HG02759 (cell line): ENCODE data around the gene PRDM13.
"Not testable (repeated sequence)": the region's sequence is repeated elsewhere in the genome, so short reads cannot be mapped to it uniquely, and the experiment has no call there.

Experiments used
- ATAC-seq: cut with Tn5 transposase; IDR thresholded peaks from one replicate; pipeline ENCODE4 v1.9.1; 2021; ENCODE audit warnings: mild to moderate bottlenecking, moderate library complexity; ENCODE audit not compliant: unreplicated experiment

Gene PRDM13

GRCh38 chr6:99622044-99622443, 15.4 kb downstream of the PRDM13 start:
- ATAC-seq: not testable (repeated sequence)

GRCh38 chr6:99629293-99629692, 22.7 kb downstream of the PRDM13 start:
- no peak for ATAC-seq

GRCh38 chr6:99637629-99638028, 31.0 kb downstream of the PRDM13 start:
- no peak for ATAC-seq

DNA sequence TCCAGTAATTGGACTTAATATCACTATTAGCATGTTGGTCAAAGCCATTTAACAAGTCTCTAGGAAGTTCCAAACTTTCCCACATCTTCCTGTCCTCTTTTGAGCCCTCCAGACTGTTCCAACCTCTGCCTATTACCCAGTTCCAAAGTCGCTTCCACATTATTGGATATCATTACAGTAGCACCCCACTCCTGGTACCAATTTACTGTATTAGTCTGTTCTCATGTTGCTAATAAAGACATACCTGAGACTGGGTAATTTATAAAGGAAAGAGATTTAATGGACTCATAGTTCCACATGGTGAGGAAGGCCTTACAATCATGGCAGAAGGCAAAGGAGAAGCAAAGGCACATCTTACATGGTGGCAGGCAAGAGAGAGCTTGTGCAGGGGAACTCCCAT, 31.7 kb downstream of the PRDM13 start:
- not testable (repeated sequence) for ATAC-seq

- no peak for ATAC-seq
Observed at GRCh38 chr6:99641270-99641669, 34.6 kb downstream of the PRDM13 start.

- ATAC-seq: no peak
Observed at GRCh38 chr6:99645986-99646385, 39.4 kb downstream of the PRDM13 start.

DNA sequence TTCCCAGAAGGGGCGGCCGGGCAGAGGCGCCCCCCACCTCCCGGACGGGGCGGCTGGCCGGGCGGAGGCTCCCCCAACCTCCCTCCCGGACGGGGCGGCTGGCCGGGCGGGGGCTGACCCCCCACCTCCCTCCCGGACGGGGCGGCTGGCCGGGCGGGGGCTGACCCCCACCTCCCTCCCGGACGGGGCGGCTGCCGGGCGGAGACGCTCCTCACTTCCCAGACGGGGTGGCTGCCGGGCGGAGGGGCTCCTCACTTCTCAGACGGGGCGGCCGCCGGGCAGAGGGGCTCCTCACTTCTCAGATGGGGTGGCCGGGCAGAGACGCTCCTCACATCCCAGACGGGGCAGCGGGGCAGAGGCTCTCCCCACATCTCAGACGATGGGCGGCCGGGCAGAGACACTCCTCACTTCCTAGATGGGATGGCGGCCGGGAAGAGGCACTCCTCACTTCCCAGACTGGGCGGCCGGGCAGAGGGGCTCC, 43.5 kb downstream of the PRDM13 start:
- ATAC-seq: not testable (repeated sequence)

DNA sequence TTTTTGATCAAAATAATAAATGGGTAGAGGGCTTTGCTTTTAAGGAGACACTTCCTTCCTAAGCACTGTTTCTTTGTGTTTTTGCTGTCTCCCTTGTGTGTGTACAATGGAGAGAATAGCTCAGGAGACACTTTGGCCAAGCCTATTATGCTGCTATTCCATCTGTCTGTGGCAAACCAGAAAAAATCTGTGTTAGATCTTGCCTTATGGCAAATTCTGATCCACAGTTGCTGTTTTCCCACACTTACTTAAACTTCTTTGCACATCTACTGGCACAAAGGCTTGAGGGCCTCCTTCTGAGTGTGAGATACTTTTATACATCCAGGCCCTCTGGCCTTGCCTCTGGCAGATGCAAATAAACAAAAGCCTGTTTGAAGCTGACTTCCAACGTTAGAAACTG, 53.6 kb downstream of the PRDM13 start:
- no peak for ATAC-seq

- no peak for ATAC-seq
Observed at GRCh38 chr6:99661870-99662269, 55.2 kb downstream of the PRDM13 start.

- ATAC-seq: no peak
Observed at GRCh38 chr6:99662616-99663015, 56.0 kb downstream of the PRDM13 start.
